Gastrocnemius medialis (tissue), 4 donors: Measurements from ENCODE around the gene COA1. TPM values are rescaled to one million over a fixed set of nuclear protein-coding genes. Genes with fewer than 3 reads are reported as not detected.
"Not testable (repeated sequence)": the region's sequence is repeated elsewhere in the genome, so short reads cannot be mapped to it uniquely, and the experiment has no call there.

Experiments
- ATAC-seq, 2 donors: fragments of 150-250 bp; one replicate each; pipeline ENCODE4 v1.9.1; 2016
- DNase-seq, 2 donors: peaks; one replicate each; pipeline ENCODE4 v3.0.0-alpha.2; 2019
- H3K27ac ChIP-seq, 4 donors: fragments of 200-600 bp; sonication (generic); 1 replicate in 1 of 4; 2 replicates in 3 of 4; pipeline ENCODE4 v1.5.1; 2016 to 2018; ENCODE audit warnings: mild to moderate bottlenecking in 2 of 4, moderate library complexity in 1 of 4
- H3K27me3 ChIP-seq, 3 donors: fragments of 200-600 bp; sonication (generic) in 2 of 3; 1 replicate in 1 of 3; 2 replicates in 2 of 3; pipeline versions ENCODE4 v1.5.1 to v1.6.0; 2016 to 2019; ENCODE audit warnings: mild to moderate bottlenecking in 1 of 3, moderate library complexity in 1 of 3
- H3K36me3 ChIP-seq, 2 donors: fragments of 200-600 bp; sonication (generic) in 1 of 2; one replicate each; pipeline ENCODE4 v1.5.1; 2017 to 2018
- H3K4me1 ChIP-seq, 2 donors: fragments of 200-600 bp; sonication (generic) in 1 of 2; one replicate each; pipeline ENCODE4 v1.5.1; 2016 to 2017; ENCODE audit warnings: mild to moderate bottlenecking in 2 of 2
- H3K4me3 ChIP-seq, 4 donors: fragments of 200-600 bp; sonication (generic) in 3 of 4; 1 replicate in 1 of 4; 2 replicates in 3 of 4; pipeline ENCODE4 v1.5.1; 2016 to 2019; ENCODE audit warnings: mild to moderate bottlenecking in 2 of 4
- H3K9me3 ChIP-seq, 3 donors: fragments of 200-600 bp; sonication (generic) in 2 of 3; 1 replicate in 1 of 3; 2 replicates in 2 of 3; pipeline ENCODE4 v1.5.1; 2016 to 2019
- CTCF ChIP-seq, 5 experiments: fragments of 450-650 bp in 3 of 5; fragments of 200-600 bp in 2 of 5; sonication (generic) in 2 of 5; IDR thresholded peaks in 4 of 5; conservative IDR thresholded peaks in 1 of 5; 1 replicate in 4 of 5; 2 replicates in 1 of 5; pipeline ENCODE4 v1.5.1; 2016 to 2019; ENCODE audit warnings: antibody characterized with exemption in 5 of 5, mild to moderate bottlenecking in 3 of 5, moderate library complexity in 3 of 5
- POLR2A ChIP-seq, 2 donors: fragments of 450-650 bp; IDR thresholded peaks; one replicate each; pipeline ENCODE4 v1.6.1; 2017; ENCODE audit warnings: antibody characterized with exemption in 2 of 2, mild to moderate bottlenecking in 2 of 2, moderate library complexity in 2 of 2
- in situ Hi-C, 4 donors: fragments of 200-750 bp; cut with MboI; loops; one replicate each; pipeline versions ENCODE4 v1.15.0 to v1.8.0; 2017; ENCODE audit warnings: low sequenced_read_pairs in 4 of 4
- intact Hi-C: fragments of 100-400 bp; cut with DNase I; formaldehyde crosslinking; loops from one replicate; pipeline ENCODE4 v1.15.1; 2023; ENCODE audit warnings: low total_unique reads
- total RNA-seq, 4 donors: library from RNA; depleted of rRNA; stranded (reverse); fragments of >200 nt; gene quantifications; one replicate each; pipeline versions ENCODE4 v1.1.0 to v1.2.3, GENCODE V29; 2016

COA1 gene
- total RNA-seq, 4 donors from 2014 or later = 34.9 to 55.2 (median 49.3) TPM

DNA sequence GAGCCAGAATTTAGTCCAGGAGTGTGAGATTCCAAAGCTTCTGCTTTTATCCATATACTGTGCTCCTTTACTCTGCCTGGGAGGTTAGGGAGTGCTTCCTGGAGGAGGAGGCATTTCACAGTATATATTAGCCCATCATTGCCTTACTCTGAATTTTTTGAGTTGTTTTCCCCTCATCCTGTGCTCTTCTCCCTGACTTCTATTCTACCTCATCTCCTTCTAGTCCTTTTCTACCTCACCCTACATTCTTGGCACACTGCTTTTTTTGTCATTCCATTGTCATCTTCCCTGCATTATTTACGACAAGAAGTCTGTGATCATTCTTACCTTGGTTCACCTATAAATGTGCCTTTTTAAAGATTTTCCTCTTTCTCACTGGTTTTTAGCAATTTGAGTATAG, 125.1 kb downstream of the COA1 start:
- no peaks in the 10 kb centered on the region for H3K27me3 ChIP-seq
- TF ChIP-seq CTCF (IDR thresholded peaks at IDR 0.05 in 4 of 5, conservative IDR thresholded peaks at IDR 0.05 in 1 of 5) = no peak
- TF ChIP-seq POLR2A (IDR thresholded peaks at IDR 0.05) = no peak
- intact Hi-C loops = no loop called here

GRCh38 chr7:43602256-43602655, 127.1 kb downstream of the COA1 start:
- H3K4me3 ChIP-seq = no peak overlapping the region
- H3K36me3 ChIP-seq = peaks cover 0 to 29% of the 10 kb centered on the region in 2 donors
- no peak for DNase-seq

More for the DNA sequence above, 125.1 kb downstream of the COA1 start:
- H3K9me3 ChIP-seq = no peaks in the 10 kb centered on the region
- in situ Hi-C loops = no loop called here
- H3K4me3 ChIP-seq = no peak overlapping the region
- H3K27ac ChIP-seq = no peak overlapping the region
- DNase-seq (no peak), ATAC-seq (no peak)
- no peaks in the 10 kb centered on the region for H3K4me1 ChIP-seq
- H3K36me3 ChIP-seq = peaks cover 0 to 15% of the 10 kb centered on the region in 2 donors

GRCh38 chr7:43600056-43600455, 129.3 kb downstream of the COA1 start:
- ATAC-seq (no peak), DNase-seq (no peak)
- in situ Hi-C loops = no loop called here
- no peaks in the 10 kb centered on the region for H3K4me1 ChIP-seq
- no peak overlapping the region for H3K4me3 ChIP-seq
- intact Hi-C loops = no loop called here
- no peaks in the 10 kb centered on the region for H3K27me3 ChIP-seq
- H3K9me3 ChIP-seq = no peaks in the 10 kb centered on the region
- no peak overlapping the region for H3K27ac ChIP-seq
- H3K36me3 ChIP-seq = peaks cover 0 to 41% of the 10 kb centered on the region in 2 donors
- no peak for TF ChIP-seq POLR2A (IDR thresholded peaks at IDR 0.05)
- TF ChIP-seq CTCF (IDR thresholded peaks at IDR 0.05 in 4 of 5, conservative IDR thresholded peaks at IDR 0.05 in 1 of 5) = no peak

More at GRCh38 chr7:43602256-43602655, 127.1 kb downstream of the COA1 start:
- no peaks in the 10 kb centered on the region for H3K9me3 ChIP-seq
- intact Hi-C loops = no loop called here
- no peaks in the 10 kb centered on the region for H3K4me1 ChIP-seq
- ATAC-seq = no peak
- H3K27ac ChIP-seq = no peak overlapping the region
- in situ Hi-C loops = no loop called here
- H3K27me3 ChIP-seq = no peaks in the 10 kb centered on the region
- no peak for TF ChIP-seq POLR2A (IDR thresholded peaks at IDR 0.05)
- no peak for TF ChIP-seq CTCF (IDR thresholded peaks at IDR 0.05 in 4 of 5, conservative IDR thresholded peaks at IDR 0.05 in 1 of 5)

- ATAC-seq, H3K4me3 ChIP-seq, DNase-seq, H3K9me3 ChIP-seq, intact Hi-C loops, H3K27me3 ChIP-seq, H3K4me1 ChIP-seq, H3K27ac ChIP-seq: not testable (repeated sequence)
- in situ Hi-C loops = loop anchor here in 1 of 4 donors (25.0 kb wide), 1 partner anchor 241 kb away; no protein-coding TSS in a partner anchor
- peaks cover 0 to 38% of the 10 kb centered on the region in 2 donors for H3K36me3 ChIP-seq
Observed at GRCh38 chr7:43596426-43596825, 132.9 kb downstream of the COA1 start.

DNA sequence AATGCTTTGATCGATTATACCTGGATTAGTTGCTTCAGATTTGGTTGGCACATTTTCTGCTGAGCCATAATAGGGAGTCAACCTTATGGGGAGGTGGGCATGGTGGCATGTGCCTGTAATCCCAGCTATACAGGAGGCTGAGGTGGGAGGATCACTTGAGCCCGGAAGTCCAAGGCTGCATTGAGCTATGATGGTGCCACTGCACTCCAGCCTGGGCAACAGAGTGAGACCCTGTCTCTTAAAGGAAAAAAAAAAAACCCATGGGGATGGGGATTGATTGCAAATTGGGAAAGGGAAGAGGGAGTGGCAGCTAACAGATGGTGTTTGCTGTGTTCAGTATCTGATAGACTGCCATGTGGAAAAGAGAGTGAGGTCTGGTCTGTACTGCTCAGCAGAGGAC, 135.3 kb downstream of the COA1 start:
- Histone ChIP-seq H3K27ac (no peak overlapping the region), H3K4me3 (no peak overlapping the region), H3K27me3 (no peaks in the 10 kb centered on the region), H3K9me3 (no peaks in the 10 kb centered on the region), H3K36me3 (peaks cover 0 to 29% of the 10 kb centered on the region in 2 donors), H3K4me1 (peaks cover 3 to 7% of the 10 kb centered on the region in 2 donors)
- intact Hi-C loops (no loop called here), in situ Hi-C loops (loop anchor here in 1 of 4 donors (25.0 kb wide), 1 partner anchor 243 kb away; no protein-coding TSS in a partner anchor)
- ATAC-seq (no peak), DNase-seq (no peak)
- no peak for TF ChIP-seq POLR2A (IDR thresholded peaks at IDR 0.05)
- no peak for TF ChIP-seq CTCF (IDR thresholded peaks at IDR 0.05 in 4 of 5, conservative IDR thresholded peaks at IDR 0.05 in 1 of 5)
